ENCODE results near the gene STRN.
"Not testable (repeated sequence)": the region's sequence is repeated elsewhere in the genome, so short reads cannot be mapped to it uniquely, and the experiment has no call there.

The STRN gene

DNA sequence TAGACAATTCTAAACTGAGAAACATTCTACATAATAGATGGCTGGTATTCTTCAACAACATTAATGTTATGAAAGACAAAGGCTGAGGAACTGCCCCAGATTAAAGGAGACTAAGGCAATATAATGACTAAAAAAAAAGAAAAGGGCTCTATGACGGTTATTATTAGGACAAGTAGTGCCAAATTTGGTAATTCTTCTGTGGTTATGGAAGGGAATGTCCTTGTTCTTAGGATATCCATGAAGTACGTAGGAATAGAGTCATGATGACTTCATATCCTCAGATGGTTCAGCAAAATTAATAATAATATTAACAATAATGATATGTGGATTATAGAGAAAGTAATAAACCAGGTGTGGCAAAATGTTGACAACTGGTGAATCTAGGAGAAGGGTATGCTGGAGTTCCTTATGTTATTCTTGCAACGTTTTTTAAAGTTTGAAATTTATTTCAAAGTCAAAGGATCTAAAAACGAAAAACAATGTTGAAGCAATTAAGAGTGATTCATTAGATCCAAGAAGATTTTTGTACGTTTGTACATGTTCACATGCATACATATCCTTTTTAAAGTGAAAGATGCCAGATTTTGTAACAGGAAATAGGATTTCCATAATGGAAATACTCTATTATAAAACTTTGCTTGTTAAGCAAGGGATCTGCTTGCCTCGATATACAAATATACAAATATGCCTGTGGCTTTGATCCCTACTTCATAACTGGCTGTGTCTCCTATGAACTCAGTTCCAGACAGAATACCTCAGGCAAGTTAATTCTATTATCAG, 27.7 kb upstream of the STRN start:
- no peak overlapping the region for H3K27ac ChIP-seq
- TF ChIP-seq, protein P1, sequence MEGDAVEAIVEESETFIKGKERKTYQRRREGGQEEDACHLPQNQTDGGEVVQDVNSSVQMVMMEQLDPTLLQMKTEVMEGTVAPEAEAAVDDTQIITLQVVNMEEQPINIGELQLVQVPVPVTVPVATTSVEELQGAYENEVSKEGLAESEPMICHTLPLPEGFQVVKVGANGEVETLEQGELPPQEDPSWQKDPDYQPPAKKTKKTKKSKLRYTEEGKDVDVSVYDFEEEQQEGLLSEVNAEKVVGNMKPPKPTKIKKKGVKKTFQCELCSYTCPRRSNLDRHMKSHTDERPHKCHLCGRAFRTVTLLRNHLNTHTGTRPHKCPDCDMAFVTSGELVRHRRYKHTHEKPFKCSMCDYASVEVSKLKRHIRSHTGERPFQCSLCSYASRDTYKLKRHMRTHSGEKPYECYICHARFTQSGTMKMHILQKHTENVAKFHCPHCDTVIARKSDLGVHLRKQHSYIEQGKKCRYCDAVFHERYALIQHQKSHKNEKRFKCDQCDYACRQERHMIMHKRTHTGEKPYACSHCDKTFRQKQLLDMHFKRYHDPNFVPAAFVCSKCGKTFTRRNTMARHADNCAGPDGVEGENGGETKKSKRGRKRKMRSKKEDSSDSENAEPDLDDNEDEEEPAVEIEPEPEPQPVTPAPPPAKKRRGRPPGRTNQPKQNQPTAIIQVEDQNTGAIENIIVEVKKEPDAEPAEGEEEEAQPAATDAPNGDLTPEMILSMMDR (IDR thresholded peaks at IDR 0.05) = no peak
- no peak for TF ChIP-seq ZFX (IDR thresholded peaks at IDR 0.05; ENCODE audit: borderline replicate concordance)

DNA sequence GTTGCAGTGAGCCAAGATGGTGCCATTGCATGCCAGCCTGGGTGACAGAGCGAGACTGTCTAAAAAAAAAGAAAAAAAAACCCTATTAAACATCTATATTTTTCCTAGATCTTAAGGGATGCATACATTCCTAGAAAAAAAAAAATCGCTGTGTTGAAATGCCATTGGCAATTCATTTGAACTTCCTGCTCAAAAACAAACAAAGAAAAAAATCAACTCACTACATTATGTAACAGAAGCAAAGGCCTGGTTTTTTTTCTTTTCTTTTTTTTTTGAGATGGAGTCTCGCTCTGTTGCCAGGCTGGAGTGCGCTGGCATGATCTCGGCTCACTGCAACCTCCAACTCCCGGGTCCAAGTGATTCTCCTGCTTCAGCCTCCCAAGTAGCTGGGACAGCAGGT, 21.7 kb upstream of the STRN start:
- no peak for TF ChIP-seq ZFX (IDR thresholded peaks at IDR 0.05; ENCODE audit: borderline replicate concordance)
- TF ChIP-seq, protein P1 (IDR thresholded peaks at IDR 0.05) = no peak
- H3K27ac ChIP-seq = no peak overlapping the region

DNA sequence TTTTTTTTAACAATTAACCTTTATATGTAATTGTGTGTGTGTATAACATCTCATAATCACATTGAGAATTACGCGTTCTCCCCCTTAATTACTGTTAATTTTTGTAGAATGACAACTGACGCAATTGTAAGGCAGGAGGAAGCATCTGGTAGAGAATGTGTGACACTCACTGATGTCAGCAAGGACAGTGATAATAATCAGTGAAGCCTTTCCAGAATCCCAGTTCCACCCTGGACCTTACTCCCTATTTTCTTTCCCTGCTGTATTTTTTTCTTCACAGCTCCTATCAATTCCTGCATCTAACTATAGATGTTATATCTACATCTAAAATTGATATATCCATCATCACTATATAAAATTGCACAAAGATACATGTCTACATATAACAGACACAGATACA, 16.1 kb upstream of the STRN start:
- TF ChIP-seq, protein P1 (IDR thresholded peaks at IDR 0.05) = no peak
- no peak for TF ChIP-seq ZFX (IDR thresholded peaks at IDR 0.05; ENCODE audit: borderline replicate concordance)
- H3K27ac ChIP-seq = no peak overlapping the region

DNA sequence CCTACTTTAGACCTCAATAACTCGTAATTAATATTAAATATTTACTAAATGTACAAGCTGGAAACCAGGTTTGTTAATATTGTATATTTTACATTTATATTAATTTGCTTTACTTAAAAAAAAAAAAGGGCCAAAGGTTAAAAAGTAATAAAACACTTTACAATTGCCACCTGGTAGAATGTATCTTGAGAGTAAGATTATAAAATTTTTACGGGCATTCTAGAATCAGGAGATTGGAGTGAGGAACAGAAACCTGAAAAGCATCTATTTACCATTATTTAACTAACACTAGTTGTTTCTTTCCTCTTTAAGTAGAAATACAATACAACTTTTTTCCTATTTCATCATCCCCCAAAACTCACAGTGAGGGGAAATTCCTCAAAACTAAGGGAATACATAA, 15.6 kb upstream of the STRN start:
- no peak overlapping the region for H3K27ac ChIP-seq
- no peak for TF ChIP-seq ZFX (IDR thresholded peaks at IDR 0.05; ENCODE audit: borderline replicate concordance)
- TF ChIP-seq, protein P1 (IDR thresholded peaks at IDR 0.05) = no peak

DNA sequence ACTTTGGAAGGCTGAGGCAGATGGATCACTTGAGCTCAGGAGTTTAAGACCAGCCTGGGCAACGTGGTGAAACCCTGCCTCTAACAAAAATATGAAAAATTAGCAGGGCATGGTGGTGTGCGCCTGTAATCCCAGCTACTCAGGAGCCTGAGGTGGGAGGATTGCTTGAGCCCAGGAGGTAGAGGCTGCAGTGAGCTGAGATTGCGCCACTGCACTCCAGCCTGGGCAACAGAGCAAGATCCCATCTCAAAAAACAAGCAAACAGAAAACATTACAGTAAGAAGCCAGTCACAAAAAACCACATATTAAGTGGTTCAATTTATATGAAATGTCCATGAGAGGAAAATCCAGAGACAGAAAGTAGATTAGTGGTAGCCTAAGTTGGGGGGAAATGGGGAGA, 12.7 kb upstream of the STRN start:
- H3K27ac ChIP-seq = not testable (repeated sequence)

DNA sequence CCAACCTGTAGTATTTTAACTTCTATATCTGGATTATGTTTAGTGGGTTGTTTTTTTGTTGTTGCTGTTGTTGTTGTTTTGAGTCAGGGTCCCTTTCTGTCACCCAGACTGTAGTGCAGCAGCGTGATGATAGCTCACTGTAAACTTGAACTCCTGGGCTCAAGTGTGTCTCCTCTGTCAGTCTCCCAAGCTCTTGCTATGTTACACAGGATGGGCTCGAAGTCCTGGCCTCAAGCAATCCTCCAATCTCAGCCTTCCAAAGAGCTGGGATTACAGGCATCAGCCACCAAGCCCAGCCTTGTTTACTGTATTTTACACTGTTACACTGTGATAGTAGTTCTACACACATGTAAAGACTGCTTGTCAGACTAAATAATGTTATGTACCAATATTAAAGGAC, 9.7 kb upstream of the STRN start:
- H3K27ac ChIP-seq = no peak overlapping the region
- TF ChIP-seq, protein P1 (IDR thresholded peaks at IDR 0.05) = no peak
- no peak for TF ChIP-seq ZFX (IDR thresholded peaks at IDR 0.05; ENCODE audit: borderline replicate concordance)

DNA sequence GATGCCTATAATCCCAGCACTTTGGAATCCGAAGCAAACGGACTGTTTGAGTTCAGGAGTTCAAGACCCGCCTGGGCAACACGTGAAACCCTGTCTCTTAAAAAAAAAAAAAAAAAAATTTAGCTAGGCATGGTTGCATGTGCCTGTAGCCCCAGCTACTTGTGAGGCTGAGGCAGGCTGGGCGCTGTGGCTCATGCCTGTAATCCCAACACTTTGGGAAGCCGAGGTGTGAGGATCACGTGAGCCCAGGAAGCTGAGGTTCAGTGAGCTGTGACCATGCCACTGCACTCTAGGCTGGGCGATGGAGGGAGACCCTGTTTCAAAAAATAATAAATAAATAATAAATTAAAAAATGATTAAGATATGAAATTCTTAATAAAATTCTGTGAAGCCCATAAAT, 9.0 kb upstream of the STRN start:
- TF ChIP-seq, protein P1 (IDR thresholded peaks at IDR 0.05) = no peak
- no peak for TF ChIP-seq ZFX (IDR thresholded peaks at IDR 0.05; ENCODE audit: borderline replicate concordance)
- H3K27ac ChIP-seq = no peak overlapping the region

DNA sequence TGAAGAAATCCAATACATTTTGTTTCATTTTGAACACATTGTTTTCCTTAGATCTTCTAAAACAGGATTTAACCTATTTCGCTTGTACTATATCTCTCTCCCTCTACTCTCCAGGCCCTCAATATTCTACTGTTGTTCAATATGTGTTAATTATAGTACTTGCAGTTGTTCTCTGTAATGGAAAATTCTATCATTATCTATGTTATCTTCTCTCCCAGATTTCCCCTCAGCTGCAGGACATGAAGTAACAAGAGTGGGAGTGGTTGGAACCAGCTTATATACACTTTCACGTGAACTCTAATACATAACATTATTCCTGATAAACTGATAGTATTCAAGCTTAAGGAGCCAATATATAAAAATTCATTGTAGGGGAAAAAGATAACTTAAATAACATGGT, 7.0 kb upstream of the STRN start:
- TF ChIP-seq, protein P1 (IDR thresholded peaks at IDR 0.05) = no peak
- no peak for TF ChIP-seq ZFX (IDR thresholded peaks at IDR 0.05; ENCODE audit: borderline replicate concordance)

More for the DNA sequence above, 7.0 kb upstream of the STRN start:
- H3K27ac ChIP-seq = no peak overlapping the region
